ENCODE measurements around the gene MISFA. TPM values are rescaled to one million over a fixed set of nuclear protein-coding genes. Genes with fewer than 3 reads are reported as not detected.
A peak's percentile ranks its signal among the peaks of the same experiment; 100 is the strongest.

Gene MISFA
- total and polyA plus RNA-seq, 2 donors from 2014 or later, result 3.6 to 6.6 TPM

DNA sequence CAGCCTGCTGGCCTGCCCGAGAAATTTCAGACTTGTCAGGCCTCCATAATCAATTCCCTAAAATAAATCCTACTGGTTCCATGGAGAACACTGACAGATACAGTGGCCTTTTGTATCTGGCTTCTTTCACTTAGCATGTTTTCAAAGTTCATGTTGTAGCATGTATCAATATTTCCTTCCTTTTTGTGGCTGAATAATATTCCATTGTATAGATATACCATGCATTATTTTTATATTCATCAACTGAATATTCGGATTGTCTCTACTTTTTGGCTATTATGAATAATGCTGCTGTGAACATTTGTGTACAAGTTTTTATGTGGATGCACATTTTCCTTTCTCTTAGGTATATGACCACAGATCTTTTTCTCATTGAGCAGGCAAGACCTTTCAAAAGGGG, 24.1 kb downstream of the MISFA start:
- no peak for FAIRE-seq

DNA sequence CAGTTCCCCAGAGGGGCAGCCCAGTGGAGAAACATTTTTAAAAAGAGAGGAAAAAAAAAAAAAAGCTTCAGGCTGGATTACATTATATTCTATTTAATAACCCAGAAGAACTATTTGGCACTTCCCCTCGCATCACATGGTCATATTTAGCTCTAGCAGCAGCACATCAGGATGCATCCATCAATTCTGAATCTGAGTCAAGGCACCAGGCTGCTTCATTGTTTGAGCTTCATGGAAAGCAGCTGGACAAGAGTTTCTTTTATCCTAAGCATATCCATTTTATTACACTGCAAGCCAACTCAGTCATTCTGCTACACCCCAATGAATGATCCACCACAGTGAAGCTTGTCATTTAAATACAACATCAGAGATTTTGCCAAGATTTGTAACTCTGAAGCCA, 24.6 kb downstream of the MISFA start:
- peaks cover 0 to 2% (median 0%) of the 10 kb centered on the region in 3 donors for H3K4me1 ChIP-seq (ENCODE audit: control insufficient read depth in 2 of 3, insufficient read depth in 2 of 3, low read depth in 1 of 3, low read length in 3 of 3)
- no peak overlapping the region for H3K27ac ChIP-seq (ENCODE audit: low read depth in 2 of 2, low read length in 2 of 2)
- intact Hi-C loops (cut with DNase I), result no loop called here
- no peak overlapping the region for H3K9ac ChIP-seq (ENCODE audit: low read length in 3 of 3)
- H3K27me3 ChIP-seq (ENCODE audit: control insufficient read depth, insufficient read depth, low read length), result no peaks in the 10 kb centered on the region
- DNase-seq (no peak), FAIRE-seq (no peak)
- TF ChIP-seq, protein P1, sequence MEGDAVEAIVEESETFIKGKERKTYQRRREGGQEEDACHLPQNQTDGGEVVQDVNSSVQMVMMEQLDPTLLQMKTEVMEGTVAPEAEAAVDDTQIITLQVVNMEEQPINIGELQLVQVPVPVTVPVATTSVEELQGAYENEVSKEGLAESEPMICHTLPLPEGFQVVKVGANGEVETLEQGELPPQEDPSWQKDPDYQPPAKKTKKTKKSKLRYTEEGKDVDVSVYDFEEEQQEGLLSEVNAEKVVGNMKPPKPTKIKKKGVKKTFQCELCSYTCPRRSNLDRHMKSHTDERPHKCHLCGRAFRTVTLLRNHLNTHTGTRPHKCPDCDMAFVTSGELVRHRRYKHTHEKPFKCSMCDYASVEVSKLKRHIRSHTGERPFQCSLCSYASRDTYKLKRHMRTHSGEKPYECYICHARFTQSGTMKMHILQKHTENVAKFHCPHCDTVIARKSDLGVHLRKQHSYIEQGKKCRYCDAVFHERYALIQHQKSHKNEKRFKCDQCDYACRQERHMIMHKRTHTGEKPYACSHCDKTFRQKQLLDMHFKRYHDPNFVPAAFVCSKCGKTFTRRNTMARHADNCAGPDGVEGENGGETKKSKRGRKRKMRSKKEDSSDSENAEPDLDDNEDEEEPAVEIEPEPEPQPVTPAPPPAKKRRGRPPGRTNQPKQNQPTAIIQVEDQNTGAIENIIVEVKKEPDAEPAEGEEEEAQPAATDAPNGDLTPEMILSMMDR (IDR thresholded peaks at IDR 0.05; ENCODE audit: borderline replicate concordance, extremely low read depth, insufficient read depth), result no peak
- H3K4me3 ChIP-seq (ENCODE audit: low read length in 3 of 3), result no peak overlapping the region
- peaks cover 0 to 3% (median 0%) of the 10 kb centered on the region in 3 donors for H3K9me3 ChIP-seq (ENCODE audit: control insufficient read depth in 2 of 3, insufficient read depth in 1 of 3, low read length in 3 of 3)
- H3K36me3 ChIP-seq (ENCODE audit: control insufficient read depth in 2 of 3, insufficient read depth in 3 of 3, low read length in 3 of 3), result no peaks in the 10 kb centered on the region

More for the DNA sequence above, 24.1 kb downstream of the MISFA start:
- H3K27ac ChIP-seq (ENCODE audit: low read depth in 2 of 2, low read length in 2 of 2), result no peak overlapping the region
- no peak overlapping the region for H3K4me3 ChIP-seq (ENCODE audit: low read length in 3 of 3)
- H3K4me1 ChIP-seq (ENCODE audit: control insufficient read depth in 2 of 3, insufficient read depth in 2 of 3, low read depth in 1 of 3, low read length in 3 of 3), result peaks cover 0 to 2% (median 0%) of the 10 kb centered on the region in 3 donors
- H3K36me3 ChIP-seq (ENCODE audit: control insufficient read depth in 2 of 3, insufficient read depth in 3 of 3, low read length in 3 of 3), result no peaks in the 10 kb centered on the region
- no peaks in the 10 kb centered on the region for H3K27me3 ChIP-seq (ENCODE audit: control insufficient read depth, insufficient read depth, low read length)
- TF ChIP-seq, protein P1 (IDR thresholded peaks at IDR 0.05; ENCODE audit: borderline replicate concordance, extremely low read depth, insufficient read depth), result no peak
- intact Hi-C loops (cut with DNase I), result no loop called here
- DNase-seq, result no peak
- H3K9ac ChIP-seq (ENCODE audit: low read length in 3 of 3), result no peak overlapping the region
- H3K9me3 ChIP-seq (ENCODE audit: control insufficient read depth in 2 of 3, insufficient read depth in 1 of 3, low read length in 3 of 3), result peaks cover 0 to 3% (median 0%) of the 10 kb centered on the region in 3 donors

DNA sequence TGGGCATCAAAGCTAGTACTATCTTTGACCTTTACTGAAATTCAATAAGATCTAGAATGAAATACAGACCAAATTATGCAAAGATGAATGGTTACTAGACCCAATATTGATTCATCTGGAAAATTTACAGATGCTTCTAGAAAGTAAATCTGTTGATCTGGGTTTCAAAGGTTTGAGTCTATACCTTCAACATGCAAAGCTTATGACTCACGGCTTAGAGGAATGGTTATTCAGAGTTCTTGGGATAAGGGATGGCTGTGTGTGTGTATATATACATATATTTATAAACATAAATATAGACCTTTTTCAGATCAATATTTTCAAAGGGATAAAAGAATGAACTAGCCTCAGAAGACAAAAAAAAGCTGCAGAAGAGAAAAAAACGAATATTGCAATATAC, 33.3 kb downstream of the MISFA start:
- TF ChIP-seq, protein P1 (IDR thresholded peaks at IDR 0.05; ENCODE audit: borderline replicate concordance, extremely low read depth, insufficient read depth), result no peak
- Histone ChIP-seq H3K27me3 (ENCODE audit: control insufficient read depth, insufficient read depth, low read length) (no peaks in the 10 kb centered on the region), H3K27ac (ENCODE audit: low read depth in 2 of 2, low read length in 2 of 2) (no peak overlapping the region), H3K36me3 (ENCODE audit: control insufficient read depth in 2 of 3, insufficient read depth in 3 of 3, low read length in 3 of 3) (no peaks in the 10 kb centered on the region), H3K4me1 (ENCODE audit: control insufficient read depth in 2 of 3, insufficient read depth in 2 of 3, low read depth in 1 of 3, low read length in 3 of 3) (peaks cover 0 to 9% (median 7%) of the 10 kb centered on the region in 3 donors), H3K4me3 (ENCODE audit: low read length in 3 of 3) (peak overlapping the region; percentile 95 to 99 (median 96)), H3K9me3 (ENCODE audit: control insufficient read depth in 2 of 3, insufficient read depth in 1 of 3, low read length in 3 of 3) (no peaks in the 10 kb centered on the region), H3K9ac (ENCODE audit: low read length in 3 of 3) (peak overlapping the region in 1 of 3 donors; percentile 97)
- FAIRE-seq, result no peak
- DNase-seq, result no peak
- intact Hi-C loops (cut with DNase I), result no loop called here
